HG03159 (cell line): Measurements from ENCODE around the gene GLYATL1.
A peak's percentile ranks its signal among the peaks of the same experiment; 100 is the strongest.

Experiments
- ATAC-seq: cut with Tn5 transposase; IDR thresholded peaks from one replicate; pipeline ENCODE4 v1.9.1; 2021; ENCODE audit warnings: mild to moderate bottlenecking, moderate library complexity; ENCODE audit not compliant: unreplicated experiment

GLYATL1 gene

GRCh38 chr11:58939277-58939676, at the start of gene GLYATL1:
TSS of gene GLYATL1 (plus strand) at chr11:58939488. CDS start at chr11:58947088, 7,600 bp downstream.
- no peak for ATAC-seq

- no peak for ATAC-seq
Observed at GRCh38 chr11:58893899-58894298, 45.4 kb upstream of the GLYATL1 start.

- ATAC-seq, result no peak
Observed at GRCh38 chr11:58898106-58898505, 41.2 kb upstream of the GLYATL1 start.

GRCh38 chr11:58900479-58901420, 38.5 kb upstream of the GLYATL1 start:
- ATAC-seq, result no peak

GRCh38 chr11:58902881-58903280, 36.4 kb upstream of the GLYATL1 start:
- no peak for ATAC-seq

- ATAC-seq, result no peak
Observed at GRCh38 chr11:58905011-58905720, 34.1 kb upstream of the GLYATL1 start.

- ATAC-seq, result no peak
Observed at GRCh38 chr11:58905721-58906547, 33.4 kb upstream of the GLYATL1 start.

- peak; percentile 49 for ATAC-seq
Observed at GRCh38 chr11:58907780-58908179, 31.5 kb upstream of the GLYATL1 start.

GRCh38 chr11:58912124-58912523, 27.2 kb upstream of the GLYATL1 start:
- ATAC-seq, result no peak

- ATAC-seq, result no peak
Observed at GRCh38 chr11:58913685-58914084, 25.6 kb upstream of the GLYATL1 start.

GRCh38 chr11:58914821-58915543, 24.3 kb upstream of the GLYATL1 start:
- ATAC-seq, result no peak

GRCh38 chr11:58916637-58917036, 22.7 kb upstream of the GLYATL1 start:
- no peak for ATAC-seq

- ATAC-seq, result no peak
Observed at GRCh38 chr11:58917159-58917783, 22.0 kb upstream of the GLYATL1 start.

- ATAC-seq, result no peak
Observed at GRCh38 chr11:58919561-58919960, 19.7 kb upstream of the GLYATL1 start.

GRCh38 chr11:58919980-58920379, 19.3 kb upstream of the GLYATL1 start:
- ATAC-seq, result no peak

- no peak for ATAC-seq
Observed at GRCh38 chr11:58921778-58922390, 17.4 kb upstream of the GLYATL1 start.

GRCh38 chr11:58922479-58922878, 16.8 kb upstream of the GLYATL1 start:
- no peak for ATAC-seq

GRCh38 chr11:58923300-58923788, 15.9 kb upstream of the GLYATL1 start:
- peak; percentile 90 for ATAC-seq

- no peak for ATAC-seq
Observed at GRCh38 chr11:58924230-58924629, 15.1 kb upstream of the GLYATL1 start.
